BLaER1 treated with 17β-estradiol and CSF1 and Interleukin-3, amounts not matched to agents 10 nM and 100 nM (cell line): ENCODE measurements around the gene CPNE5.

Experiments used
- H3K27ac ChIP-seq, 11 experiments: shearing (Covaris generic); formaldehyde crosslinking; 2 replicates each; pipeline ENCODE4 v1.8.1; 2022
- H3K27me3 ChIP-seq, 11 experiments: shearing (Covaris generic); formaldehyde crosslinking; 2 replicates each; pipeline ENCODE4 v1.8.1; 2022
- H3K36me3 ChIP-seq, 11 experiments: shearing (Covaris generic); formaldehyde crosslinking; 2 replicates each; pipeline ENCODE4 v1.8.1; 2022
- H3K4me1 ChIP-seq, 10 experiments: shearing (Covaris generic); formaldehyde crosslinking; 2 replicates each; pipeline ENCODE4 v1.8.1; 2022
- H3K4me2 ChIP-seq, 11 experiments: shearing (Covaris generic); formaldehyde crosslinking; 2 replicates each; pipeline ENCODE4 v1.8.1; 2022
- H3K4me3 ChIP-seq, 10 experiments: shearing (Covaris generic); formaldehyde crosslinking; 2 replicates each; pipeline ENCODE4 v1.8.1; 2022
- H3K9ac ChIP-seq, 11 experiments: shearing (Covaris generic); formaldehyde crosslinking; 2 replicates each; pipeline ENCODE4 v1.8.1; 2022
- H3K9me3 ChIP-seq, 11 experiments: shearing (Covaris generic); formaldehyde crosslinking; replicated peaks in 1 of 11; 2 replicates each; pipeline ENCODE4 v1.8.1; 2022
- H4K20me1 ChIP-seq, 11 experiments: shearing (Covaris generic); formaldehyde crosslinking; 2 replicates each; pipeline ENCODE4 v1.8.1; 2022
- Cebpa-rat ChIP-seq, 11 experiments: shearing (Covaris generic); IDR thresholded peaks; 2 replicates each; pipeline ENCODE4 v1.8.1; 2022

The CPNE5 gene

GRCh38 chr6:36738108-36738507 lies 101.1 kb downstream of the CPNE5 start:
- Histone ChIP-seq H3K27ac (no peak overlapping the region; a peak in 1 of 22 replicates), H3K9ac (peak overlapping the region in 2 of 11 experiments; percentile 9 to 50; a peak in 1 of 22 replicates), H4K20me1 (no peaks in the 10 kb centered on the region), H3K9me3 (no peaks in the 10 kb centered on the region), H3K4me3 (no peak overlapping the region), H3K27me3 (peaks cover 0 to 4% (median 0%) of the 10 kb centered on the region in 11 experiments; a peak in 1 of 22 replicates), H3K36me3 (no peaks in the 10 kb centered on the region), H3K4me1 (peaks cover 56 to 94% (median 80%) of the 10 kb centered on the region in 10 experiments), H3K4me2 (peak overlapping the region in 9 of 11 experiments; percentile 52 to 81 (median 69); a peak in 18 of 22 replicates)
- TF ChIP-seq Cebpa-rat (IDR thresholded peaks at IDR 0.05): no peak

DNA sequence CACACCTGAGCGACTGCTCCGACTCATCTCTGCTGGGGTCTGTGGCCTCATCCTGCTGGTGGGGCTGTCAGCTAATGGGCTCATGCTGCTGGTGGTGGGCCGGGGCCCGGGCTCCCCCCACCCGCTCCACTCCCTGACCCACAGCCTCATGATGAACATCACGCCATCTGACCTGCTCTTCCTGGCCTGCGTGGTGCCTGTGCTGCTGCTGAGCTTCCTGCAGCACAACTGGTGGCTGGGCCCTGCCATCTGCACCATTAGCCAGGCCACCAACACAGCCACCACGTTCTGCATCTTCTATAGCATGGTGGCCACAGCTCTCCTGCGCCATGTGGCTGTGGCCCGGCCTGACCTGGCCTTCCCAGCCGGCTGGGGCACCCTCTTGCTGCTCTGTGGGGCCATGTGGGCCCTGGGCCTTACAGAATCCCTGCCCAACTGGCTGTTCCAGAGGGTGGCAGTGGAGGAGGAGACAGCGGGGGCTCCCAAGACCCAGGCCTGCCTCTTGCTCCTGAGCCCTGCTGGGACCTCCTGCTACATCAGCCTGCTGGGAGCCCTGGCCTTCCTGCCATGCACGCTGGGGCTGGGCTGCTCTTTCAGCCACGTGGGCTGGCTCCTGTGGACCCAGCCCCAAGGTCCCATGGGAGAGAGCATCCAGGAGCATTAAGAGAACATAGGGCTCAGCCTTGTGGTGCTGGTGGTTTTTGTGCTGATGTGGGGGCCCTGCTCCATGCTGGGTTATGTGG lies 102.0 kb downstream of the CPNE5 start:
- Histone ChIP-seq H4K20me1 (no peaks in the 10 kb centered on the region), H3K9me3 (no peaks in the 10 kb centered on the region), H3K4me1 (peaks cover 51 to 92% (median 73%) of the 10 kb centered on the region in 10 experiments), H3K9ac (peak overlapping the region in 4 of 11 experiments; percentile 4 to 50 (median 17); a peak in 7 of 22 replicates), H3K27ac (peak overlapping the region in 6 of 11 experiments; percentile 11 to 37 (median 23); a peak in 7 of 22 replicates), H3K4me3 (no peak overlapping the region), H3K36me3 (no peaks in the 10 kb centered on the region), H3K4me2 (peak overlapping the region; percentile 3 to 81 (median 68); a peak in 20 of 22 replicates), H3K27me3 (peaks cover 0 to 4% (median 0%) of the 10 kb centered on the region in 11 experiments; a peak in 1 of 22 replicates)
- no peak for TF ChIP-seq Cebpa-rat (IDR thresholded peaks at IDR 0.05)

- TF ChIP-seq Cebpa-rat (IDR thresholded peaks at IDR 0.05): peak in 4 of 11 experiments; percentile 12 to 23 (median 19); a peak in 3 of 22 replicates
- Histone ChIP-seq H3K9me3 (no peaks in the 10 kb centered on the region), H3K27ac (peak overlapping the region in 5 of 11 experiments; percentile 16 to 67 (median 40); a peak in 9 of 22 replicates), H3K36me3 (no peaks in the 10 kb centered on the region), H3K9ac (peak overlapping the region in 7 of 11 experiments; percentile 1 to 54 (median 28); a peak in 7 of 22 replicates), H3K4me2 (peak overlapping the region; percentile 51 to 81 (median 70)), H4K20me1 (no peaks in the 10 kb centered on the region), H3K27me3 (peaks cover 0 to 4% (median 0%) of the 10 kb centered on the region in 11 experiments; a peak in 1 of 22 replicates), H3K4me1 (peaks cover 43 to 74% (median 58%) of the 10 kb centered on the region in 10 experiments), H3K4me3 (no peak overlapping the region)
Measured at GRCh38 chr6:36735110-36736071, 103.9 kb downstream of the CPNE5 start.

DNA sequence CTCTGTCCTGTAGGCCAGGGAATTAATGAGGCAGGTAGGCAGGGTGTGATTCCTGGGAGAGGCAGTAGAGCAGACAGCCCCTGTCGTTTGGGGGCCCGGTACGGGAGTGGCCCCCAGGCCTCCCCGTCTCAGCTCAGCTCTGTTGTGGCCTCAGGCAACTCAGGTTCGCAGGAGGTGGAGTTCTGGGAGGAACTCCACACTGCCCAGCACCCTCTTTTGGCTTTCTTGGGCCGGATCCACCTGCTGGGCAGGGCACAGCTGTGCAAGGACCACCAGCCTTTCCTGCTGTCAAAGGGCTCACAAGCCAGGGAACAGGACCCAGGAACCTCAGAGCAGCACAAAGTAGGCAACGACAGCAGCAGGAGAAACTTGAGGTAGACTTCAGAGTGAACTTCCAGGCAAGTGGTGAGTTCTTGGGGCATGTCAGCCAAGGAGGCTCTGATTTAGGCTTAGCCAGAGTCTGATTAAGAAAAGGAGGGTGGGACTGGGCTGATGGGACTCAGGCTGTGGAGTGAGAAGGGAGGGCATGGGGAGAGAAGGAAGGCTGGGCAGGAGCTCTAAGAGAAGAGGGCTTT lies 104.7 kb downstream of the CPNE5 start:
- TF ChIP-seq Cebpa-rat (IDR thresholded peaks at IDR 0.05): no peak
- H4K20me1 ChIP-seq: no peaks in the 10 kb centered on the region
- H3K36me3 ChIP-seq: no peaks in the 10 kb centered on the region
- no peak overlapping the region for H3K4me3 ChIP-seq
- H3K4me2 ChIP-seq: peak overlapping the region; percentile 51 to 81 (median 70)
- no peaks in the 10 kb centered on the region for H3K9me3 ChIP-seq
- H3K9ac ChIP-seq: peak overlapping the region in 5 of 11 experiments; percentile 1 to 54 (median 13); a peak in 6 of 22 replicates
- H3K4me1 ChIP-seq: peaks cover 38 to 70% (median 56%) of the 10 kb centered on the region in 10 experiments
- peak overlapping the region in 4 of 11 experiments; percentile 16 to 67 (median 28); a peak in 8 of 22 replicates for H3K27ac ChIP-seq
- peaks cover 0 to 4% (median 0%) of the 10 kb centered on the region in 11 experiments; a peak in 1 of 22 replicates for H3K27me3 ChIP-seq

GRCh38 chr6:36733300-36733699 lies 105.9 kb downstream of the CPNE5 start:
- H3K9me3 ChIP-seq: no peaks in the 10 kb centered on the region
- H3K4me2 ChIP-seq: peak overlapping the region in 6 of 11 experiments; percentile 1 to 70 (median 24); a peak in 11 of 22 replicates

GRCh38 chr6:36731622-36732310 lies 107.5 kb downstream of the CPNE5 start:
- peaks cover 50 to 75% (median 66%) of the 10 kb centered on the region in 10 experiments for H3K4me1 ChIP-seq
- no peak overlapping the region for H3K4me3 ChIP-seq
- peaks cover 0 to 4% (median 0%) of the 10 kb centered on the region in 11 experiments; a peak in 1 of 22 replicates for H3K27me3 ChIP-seq
- no peak overlapping the region for H3K9ac ChIP-seq
- H4K20me1 ChIP-seq: no peaks in the 10 kb centered on the region
- TF ChIP-seq Cebpa-rat (IDR thresholded peaks at IDR 0.05): no peak
- no peak overlapping the region for H3K27ac ChIP-seq
- H3K4me2 ChIP-seq: no peak overlapping the region
- no peaks in the 10 kb centered on the region for H3K9me3 ChIP-seq
- H3K36me3 ChIP-seq: no peaks in the 10 kb centered on the region

More at GRCh38 chr6:36733300-36733699, 105.9 kb downstream of the CPNE5 start:
- H3K36me3 ChIP-seq: no peaks in the 10 kb centered on the region
- H3K9ac ChIP-seq: no peak overlapping the region
- H3K27ac ChIP-seq: no peak overlapping the region
- H4K20me1 ChIP-seq: no peaks in the 10 kb centered on the region
- peaks cover 43 to 74% (median 64%) of the 10 kb centered on the region in 10 experiments for H3K4me1 ChIP-seq
- H3K4me3 ChIP-seq: no peak overlapping the region
- peaks cover 0 to 4% (median 0%) of the 10 kb centered on the region in 11 experiments; a peak in 1 of 22 replicates for H3K27me3 ChIP-seq
- no peak for TF ChIP-seq Cebpa-rat (IDR thresholded peaks at IDR 0.05)

DNA sequence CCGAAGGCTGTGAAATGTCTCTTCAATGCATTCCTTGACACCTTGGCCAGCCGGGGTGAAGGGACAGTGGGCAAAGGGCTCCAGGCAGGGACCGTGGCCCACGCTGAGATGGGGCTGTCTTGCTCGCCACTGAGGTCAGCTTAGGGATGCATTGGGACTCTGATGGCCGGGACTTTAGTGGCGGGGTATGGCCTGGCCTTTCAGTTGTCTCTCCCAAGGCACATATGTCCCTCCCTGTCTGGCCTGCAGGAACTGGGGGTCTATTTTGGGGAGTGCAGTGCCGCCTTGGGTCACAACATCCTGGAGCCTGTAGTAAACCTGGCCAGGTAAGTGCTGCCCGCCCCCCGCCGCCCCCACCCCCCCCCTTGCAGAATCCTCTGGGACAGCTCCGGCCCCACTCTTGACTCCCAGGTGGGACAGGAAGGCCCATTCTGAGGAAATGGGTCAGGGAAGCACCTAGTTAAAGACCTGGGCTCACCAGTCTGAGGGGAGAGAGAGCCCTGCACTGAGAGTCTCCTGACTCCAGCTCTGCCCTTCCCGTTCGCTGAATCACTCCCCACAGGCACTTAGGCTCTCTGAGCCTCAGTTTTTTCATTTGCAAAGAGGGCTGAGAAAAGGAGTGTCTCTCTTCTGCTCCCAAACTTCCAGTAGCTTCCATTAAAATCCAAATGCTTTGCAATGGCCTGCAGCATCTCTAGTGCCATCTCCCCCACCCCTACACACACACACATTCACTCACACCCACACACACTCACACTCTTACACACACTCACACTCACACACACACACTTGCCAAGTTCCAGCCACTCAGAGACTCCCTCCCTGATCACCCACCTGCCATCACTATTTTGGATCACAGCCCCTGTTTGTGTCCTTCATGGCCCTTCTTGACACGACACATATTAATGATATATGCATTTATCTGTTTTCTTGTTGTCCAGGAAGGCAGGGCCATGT lies 108.5 kb downstream of the CPNE5 start:
- Histone ChIP-seq H3K9ac (no peak overlapping the region), H3K36me3 (no peaks in the 10 kb centered on the region), H3K4me1 (peaks cover 50 to 76% (median 67%) of the 10 kb centered on the region in 10 experiments), H3K27me3 (peaks cover 0 to 4% (median 0%) of the 10 kb centered on the region in 11 experiments; a peak in 1 of 22 replicates), H3K4me3 (no peak overlapping the region), H4K20me1 (no peaks in the 10 kb centered on the region), H3K9me3 (no peaks in the 10 kb centered on the region), H3K27ac (no peak overlapping the region), H3K4me2 (no peak overlapping the region)
- TF ChIP-seq Cebpa-rat (IDR thresholded peaks at IDR 0.05): no peak
